ENCODE results near the gene RINT1.
"Not testable (repeated sequence)": the region's sequence is repeated elsewhere in the genome, so short reads cannot be mapped to it uniquely, and the experiment has no call there.

Gene RINT1

GRCh38 chr7:105496521-105496920 is 35.5 kb upstream of the RINT1 start:
- no peak for DNase-seq (ENCODE audit: low spot score)
- CTCF ChIA-PET: interaction anchor here (0.6 kb wide), 1 partner anchor 327 kb away, joined by 3 read pairs; no protein-coding TSS in a partner anchor

GRCh38 chr7:105497016-105497415 is 35.0 kb upstream of the RINT1 start:
- TF ChIP-seq CTCF (conservative IDR thresholded peaks at IDR 0.05; ENCODE audit: low read depth): no peak
- CTCF ChIA-PET: no interaction called here
- DNase-seq (ENCODE audit: low spot score): no peak
- POLR2A ChIA-PET (ENCODE audit: low non-redundant PET): no interaction called here
- H3K27ac ChIP-seq: no peak overlapping the region

More at GRCh38 chr7:105496521-105496920, 35.5 kb upstream of the RINT1 start:
- no peak for TF ChIP-seq CTCF (conservative IDR thresholded peaks at IDR 0.05; ENCODE audit: low read depth)
- POLR2A ChIA-PET (ENCODE audit: low non-redundant PET): no interaction called here
- H3K27ac ChIP-seq: no peak overlapping the region

- CTCF ChIA-PET: interaction anchor here (0.7 kb wide), 1 partner anchor 95 kb away, joined by 4 read pairs; no protein-coding TSS in a partner anchor
- DNase-seq (ENCODE audit: low spot score): no peak
- no peak overlapping the region for H3K27ac ChIP-seq
- TF ChIP-seq CTCF (conservative IDR thresholded peaks at IDR 0.05; ENCODE audit: low read depth): no peak
- POLR2A ChIA-PET (ENCODE audit: low non-redundant PET): no interaction called here
These were observed 29.8 kb upstream of the RINT1 start for GRCh38 chr7:105502173-105502572.

- no peak for TF ChIP-seq CTCF (conservative IDR thresholded peaks at IDR 0.05; ENCODE audit: low read depth)
- no peak overlapping the region for H3K27ac ChIP-seq
- no peak for DNase-seq (ENCODE audit: low spot score)
- ChIA-PET POLR2A (ENCODE audit: low non-redundant PET) (no interaction called here), CTCF (no interaction called here)
These were observed 19.6 kb upstream of the RINT1 start for GRCh38 chr7:105512415-105512814.

- CTCF ChIA-PET: no interaction called here
- no peak overlapping the region for H3K27ac ChIP-seq
- TF ChIP-seq CTCF (conservative IDR thresholded peaks at IDR 0.05; ENCODE audit: low read depth): no peak
- no peak for DNase-seq (ENCODE audit: low spot score)
- POLR2A ChIA-PET (ENCODE audit: low non-redundant PET): no interaction called here
These were observed 19.0 kb upstream of the RINT1 start for GRCh38 chr7:105512926-105513526.

- DNase-seq (ENCODE audit: low spot score); POLR2A ChIA-PET (ENCODE audit: low non-redundant PET); CTCF ChIA-PET: not testable (repeated sequence)
- peak overlapping the region; percentile 17 for H3K27ac ChIP-seq
These were observed 16.4 kb upstream of the RINT1 start for GRCh38 chr7:105515610-105516009.

GRCh38 chr7:105519353-105519752 is 12.6 kb upstream of the RINT1 start:
- no peak for DNase-seq (ENCODE audit: low spot score)
- no peak overlapping the region for H3K27ac ChIP-seq
- no peak for TF ChIP-seq CTCF (conservative IDR thresholded peaks at IDR 0.05; ENCODE audit: low read depth)
- ChIA-PET POLR2A (ENCODE audit: low non-redundant PET) (no interaction called here), CTCF (interaction anchor here (0.6 to 0.7 kb wide), 2 partner anchors 76 to 457 kb away, joined by 5 to 9 read pairs; no protein-coding TSS in a partner anchor)

- POLR2A ChIA-PET (ENCODE audit: low non-redundant PET); CTCF ChIA-PET; DNase-seq (ENCODE audit: low spot score): not testable (repeated sequence)
- peak overlapping the region; percentile 88 for H3K27ac ChIP-seq
These were observed 11.4 kb upstream of the RINT1 start for GRCh38 chr7:105520620-105521019.
